IMR-90 (cell line): ENCODE data around the gene PLXNA4. TPM values are rescaled to one million over a fixed set of nuclear protein-coding genes. Genes with fewer than 3 reads are reported as not detected.

Source experiments
- ATAC-seq: fragments of 200-7000 bp; cut with Tn5 transposase; 2 replicates; pipeline ENCODE4 v1.9.1; 2020; ENCODE audit warnings: low read depth, mild to moderate bottlenecking, moderate library complexity
- BruUV-seq: library from RNA; stranded (reverse); fragments of 400-500 nt; replicated peaks from 2 replicates; lab custom pipeline; 2021; lab: Mats Ljungman, UMichigan
- CTCF ChIA-PET: fragments of 300-600 bp; formaldehyde crosslinking; extraction: SDS; loops from one replicate; lab custom pipeline; 2021; ENCODE audit warnings: antibody characterized with exemption; lab: Yijun Ruan, JAX
- POLR2A ChIA-PET: fragments of 300-600 bp; sonication (Branson Sonifier 250); formaldehyde crosslinking; loops from one replicate; lab custom pipeline; 2022; ENCODE audit warnings: antibody characterized with exemption; ENCODE audit not compliant: unreplicated experiment; lab: Charles Lee
- DNase-seq: peaks from one replicate; pipeline ENCODE4 v3.0.0; 2013
- H2AFZ ChIP-seq: replicated peaks from 2 replicates; pipeline ENCODE3; 2013; ENCODE audit warnings: low read length, mild to moderate bottlenecking; ENCODE audit not compliant: poor library complexity
- H2AK5ac ChIP-seq: 2 replicates; pipeline ENCODE4 v1.6.1; 2013; ENCODE audit warnings: low read depth, low read length, inconsistent platforms
- H2AK9ac ChIP-seq: replicated peaks from 2 replicates; pipeline ENCODE3; 2013; ENCODE audit warnings: mild to moderate bottlenecking, low read depth, low read length, moderate library complexity; ENCODE audit not compliant: poor library complexity
- H2BK120ac ChIP-seq: 2 replicates; pipeline ENCODE4 v1.6.1; 2013; ENCODE audit warnings: low read depth, low read length, inconsistent platforms
- H2BK15ac ChIP-seq: 3 replicates; pipeline ENCODE4 v1.6.1; 2013; ENCODE audit warnings: low read depth, low read length, inconsistent platforms
- H2BK20ac ChIP-seq: 2 replicates; pipeline ENCODE4 v1.6.1; 2013; ENCODE audit warnings: low read depth, mild to moderate bottlenecking, inconsistent platforms, low read length, moderate library complexity
- H2BK5ac ChIP-seq: 2 replicates; pipeline ENCODE4 v1.6.1; 2013; ENCODE audit warnings: mild to moderate bottlenecking, low read depth, low read length, inconsistent platforms; ENCODE audit not compliant: poor library complexity, severe bottlenecking
- H3K14ac ChIP-seq: replicated peaks from 2 replicates; pipeline ENCODE4 v1.6.1; 2013; ENCODE audit warnings: low read depth, low read length, inconsistent platforms
- H3K18ac ChIP-seq: 2 replicates; pipeline ENCODE4 v1.6.1; 2013; ENCODE audit warnings: low read depth, low read length, control low read depth
- H3K23ac ChIP-seq: 2 replicates; pipeline ENCODE4 v1.6.1; 2013; ENCODE audit warnings: low read depth, low read length, inconsistent platforms
- H3K27ac ChIP-seq: 2 replicates; pipeline ENCODE4 v1.5.1; 2013; ENCODE audit warnings: mild to moderate bottlenecking, control low read depth, low read length; ENCODE audit not compliant: insufficient read depth
- H3K27me3 ChIP-seq: 2 replicates; pipeline ENCODE4 v1.6.1; 2013; ENCODE audit warnings: low read length; ENCODE audit not compliant: control insufficient read depth, insufficient read depth
- H3K36me3 ChIP-seq: 2 replicates; pipeline ENCODE4 v1.6.1; 2013; ENCODE audit warnings: low read length, mixed read lengths; ENCODE audit not compliant: control insufficient read depth, insufficient read depth
- H3K4ac ChIP-seq: 2 replicates; pipeline ENCODE4 v1.6.1; 2013; ENCODE audit warnings: low read depth, low read length, inconsistent platforms
- H3K4me1 ChIP-seq: 2 replicates; pipeline ENCODE4 v1.6.1; 2013; ENCODE audit warnings: low read length, mixed read lengths; ENCODE audit not compliant: control insufficient read depth, insufficient read depth
- H3K4me2 ChIP-seq: 2 replicates; pipeline ENCODE4 v1.6.1; 2013; ENCODE audit warnings: low read depth, mild to moderate bottlenecking, control low read depth, low read length, moderate library complexity
- H3K4me3 ChIP-seq: 2 replicates; pipeline ENCODE4 v1.5.1; 2013; ENCODE audit warnings: low read depth, mild to moderate bottlenecking, control low read depth, low read length, moderate library complexity; ENCODE audit not compliant: insufficient read depth
- H3K56ac ChIP-seq: 2 replicates; pipeline ENCODE4 v1.6.1; 2013; ENCODE audit warnings: low read length, inconsistent platforms; ENCODE audit not compliant: insufficient read depth; ENCODE audit errors: extremely low read depth
- H3K79me1 ChIP-seq, 2 experiments: 2 replicates each; pipeline ENCODE4 v1.6.1; 2013; ENCODE audit warnings: low read length in 2 of 2, inconsistent platforms in 1 of 2, low read depth in 1 of 2
- H3K9ac ChIP-seq: 2 replicates; pipeline ENCODE4 v1.6.1; 2013; ENCODE audit warnings: low read depth, low read length, control low read depth
- H3K9me1 ChIP-seq: 2 replicates; pipeline ENCODE4 v1.6.1; 2013; ENCODE audit warnings: low read length, inconsistent platforms; ENCODE audit not compliant: insufficient read depth
- H3K9me3 ChIP-seq: 2 replicates; pipeline ENCODE4 v1.6.1; 2013; ENCODE audit warnings: low read length; ENCODE audit not compliant: control insufficient read depth, insufficient read depth
- H4K20me1 ChIP-seq: 2 replicates; pipeline ENCODE4 v1.6.1; 2013; ENCODE audit warnings: low read length, inconsistent platforms; ENCODE audit not compliant: insufficient read depth
- H4K5ac ChIP-seq: 2 replicates; pipeline ENCODE4 v1.6.1; 2013; ENCODE audit warnings: mild to moderate bottlenecking, low read depth, low read length, control low read depth
- H4K8ac ChIP-seq, 2 experiments: 2 replicates each; pipeline ENCODE4 v1.6.1; 2013; ENCODE audit warnings: low read depth in 2 of 2, low read length in 2 of 2, control low read depth in 1 of 2, inconsistent platforms in 1 of 2
- H4K91ac ChIP-seq: 2 replicates; pipeline ENCODE4 v1.6.1; 2013; ENCODE audit warnings: low read depth, low read length, inconsistent platforms; ENCODE audit not compliant: insufficient read depth
- BHLHE40 ChIP-seq: fragments of 150-350 bp; IDR thresholded peaks from 2 replicates; pipeline ENCODE4 v1.6.1; 2016; ENCODE audit warnings: mild to moderate bottlenecking, low read depth, low read length
- CEBPB ChIP-seq: IDR thresholded peaks from 2 replicates; pipeline ENCODE4 v1.6.1; 2012; ENCODE audit warnings: low read depth, low read length, improper control_type of control experiment
- FOS ChIP-seq: fragments of 150-350 bp; IDR thresholded peaks from 2 replicates; pipeline ENCODE4 v1.6.1; 2016; ENCODE audit warnings: low read depth, low read length
- MAZ ChIP-seq: IDR thresholded peaks from 2 replicates; pipeline ENCODE4 v1.6.1; 2012; ENCODE audit warnings: low read depth, mild to moderate bottlenecking, low read length, improper control_type of control experiment, moderate library complexity, borderline replicate concordance
- MXI1 ChIP-seq: IDR thresholded peaks from 2 replicates; pipeline ENCODE4 v1.6.1; 2012; ENCODE audit warnings: low read depth, mild to moderate bottlenecking, low read length, moderate library complexity, borderline replicate concordance
- NFE2L2 ChIP-seq: fragments of 150-350 bp; IDR thresholded peaks from 2 replicates; pipeline ENCODE4 v1.6.1; 2016; ENCODE audit warnings: low read depth, mild to moderate bottlenecking, low read length
- RAD21 ChIP-seq: IDR thresholded peaks from 2 replicates; pipeline ENCODE4 v1.6.1; 2012; ENCODE audit warnings: low read length, improper control_type of control experiment
- RFX5 ChIP-seq: IDR thresholded peaks from 2 replicates; pipeline ENCODE4 v1.8.0; 2012; ENCODE audit warnings: low read depth, mild to moderate bottlenecking, low read length, moderate library complexity
- SMC3 ChIP-seq: fragments of 150-350 bp; IDR thresholded peaks from 2 replicates; pipeline ENCODE4 v1.6.1; 2016; ENCODE audit warnings: low read depth, mild to moderate bottlenecking, antibody characterized with exemption, low read length, moderate library complexity
- WGBS, 2 experiments: methylation state at CpG; one replicate each; pipeline versions ENCODE4 v1.1.5 to v1.1.7; 2013; ENCODE audit warnings: missing lambda C conversion rate in 2 of 2; ENCODE audit not compliant: insufficient read length in 1 of 2; ENCODE audit errors: extremely low coverage in 2 of 2; 5-methylcytosine and 5-hydroxymethylcytosine counted together
- dilution Hi-C: fragments of 300-500 bp; cut with HindIII; formaldehyde crosslinking; loops from one replicate; pipeline ENCODE4 v1.14.3; 2018; ENCODE audit warnings: low sequenced_read_pairs; ENCODE audit not compliant: unreplicated experiment
- in situ Hi-C: fragments of 300-500 bp; cut with MboI; formaldehyde crosslinking; loops from 3 replicates; pipeline ENCODE4 v1.14.3; 2019; ENCODE audit warnings: low sequenced_read_pairs, inconsistent platforms, mixed read lengths
- intact Hi-C: fragments of 100-400 bp; cut with micrococcal nuclease; formaldehyde crosslinking; loops from 2 replicates; pipeline ENCODE4 v1.10.0; 2022
- polyA plus RNA-seq, 3 experiments: library from polyadenylated mRNA; depleted of rRNA; stranded (reverse); fragments of >200 nt; gene quantifications; 2 replicates each; pipeline ENCODE4 v1.2.3, GENCODE V29; 2012; ENCODE audit warnings: low replicate concordance in 1 of 3
- total RNA-seq: library from RNA; depleted of rRNA; stranded (reverse); fragments of >200 nt; gene quantifications from 2 replicates; pipeline ENCODE4 v1.2.3, GENCODE V29; 2012
- TF ChIP-seq, protein P1 (sequence below): conservative IDR thresholded peaks from 2 replicates; pipeline ENCODE4 v1.5.1; 2012; ENCODE audit warnings: mild to moderate bottlenecking, low read depth, low read length, improper control_type of control experiment
- TF ChIP-seq, protein P2 (sequence below): fragments of 150-350 bp; IDR thresholded peaks from 2 replicates; pipeline ENCODE4 v1.6.1; 2016; ENCODE audit warnings: low read depth, mild to moderate bottlenecking, low read length, moderate library complexity, borderline replicate concordance
- TF ChIP-seq, protein P3 (sequence below): fragments of 150-350 bp; IDR thresholded peaks from 2 replicates; pipeline ENCODE4 v1.6.1; 2017; ENCODE audit warnings: mild to moderate bottlenecking, antibody characterized with exemption, low read length, low read depth

Gene PLXNA4
- total and polyA plus RNA-seq, 2 of the 4 experiments (the other 2 are of a cell fraction), result under 0.01 TPM

- Histone ChIP-seq H3K18ac (no peak overlapping the region), H3K36me3 (no peaks in the 10 kb centered on the region), H3K14ac (no peak overlapping the region), H4K91ac (no peak overlapping the region), H2AFZ (no peak overlapping the region), H3K27me3 (no peaks in the 10 kb centered on the region), H4K8ac (no peak overlapping the region), H3K4me3 (no peak overlapping the region), H2BK120ac (no peak overlapping the region), H3K9ac (no peak overlapping the region), H4K5ac (no peak overlapping the region), H2BK15ac (no peak overlapping the region), H3K4me1 (no peaks in the 10 kb centered on the region), H2AK9ac (no peak overlapping the region), H3K23ac (no peak overlapping the region), H2BK5ac (no peak overlapping the region), H3K4ac (no peak overlapping the region), H3K56ac (no peak overlapping the region), H3K9me3 (no peaks in the 10 kb centered on the region), H3K9me1 (no peaks in the 10 kb centered on the region), H3K79me1 (no peaks in the 10 kb centered on the region), H4K20me1 (no peaks in the 10 kb centered on the region), H2BK20ac (no peak overlapping the region), H3K4me2 (no peak overlapping the region), H3K27ac (no peak overlapping the region), H2AK5ac (no peak overlapping the region)
- TF ChIP-seq RFX5 (no peak), MXI1 (no peak), NFE2L2 (no peak), BHLHE40 (no peak), FOS (no peak), MAZ (no peak), CEBPB (no peak), SMC3 (no peak), RAD21 (no peak)
- TF ChIP-seq, protein P1, sequence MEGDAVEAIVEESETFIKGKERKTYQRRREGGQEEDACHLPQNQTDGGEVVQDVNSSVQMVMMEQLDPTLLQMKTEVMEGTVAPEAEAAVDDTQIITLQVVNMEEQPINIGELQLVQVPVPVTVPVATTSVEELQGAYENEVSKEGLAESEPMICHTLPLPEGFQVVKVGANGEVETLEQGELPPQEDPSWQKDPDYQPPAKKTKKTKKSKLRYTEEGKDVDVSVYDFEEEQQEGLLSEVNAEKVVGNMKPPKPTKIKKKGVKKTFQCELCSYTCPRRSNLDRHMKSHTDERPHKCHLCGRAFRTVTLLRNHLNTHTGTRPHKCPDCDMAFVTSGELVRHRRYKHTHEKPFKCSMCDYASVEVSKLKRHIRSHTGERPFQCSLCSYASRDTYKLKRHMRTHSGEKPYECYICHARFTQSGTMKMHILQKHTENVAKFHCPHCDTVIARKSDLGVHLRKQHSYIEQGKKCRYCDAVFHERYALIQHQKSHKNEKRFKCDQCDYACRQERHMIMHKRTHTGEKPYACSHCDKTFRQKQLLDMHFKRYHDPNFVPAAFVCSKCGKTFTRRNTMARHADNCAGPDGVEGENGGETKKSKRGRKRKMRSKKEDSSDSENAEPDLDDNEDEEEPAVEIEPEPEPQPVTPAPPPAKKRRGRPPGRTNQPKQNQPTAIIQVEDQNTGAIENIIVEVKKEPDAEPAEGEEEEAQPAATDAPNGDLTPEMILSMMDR, result no peak
- TF ChIP-seq, protein P2, sequence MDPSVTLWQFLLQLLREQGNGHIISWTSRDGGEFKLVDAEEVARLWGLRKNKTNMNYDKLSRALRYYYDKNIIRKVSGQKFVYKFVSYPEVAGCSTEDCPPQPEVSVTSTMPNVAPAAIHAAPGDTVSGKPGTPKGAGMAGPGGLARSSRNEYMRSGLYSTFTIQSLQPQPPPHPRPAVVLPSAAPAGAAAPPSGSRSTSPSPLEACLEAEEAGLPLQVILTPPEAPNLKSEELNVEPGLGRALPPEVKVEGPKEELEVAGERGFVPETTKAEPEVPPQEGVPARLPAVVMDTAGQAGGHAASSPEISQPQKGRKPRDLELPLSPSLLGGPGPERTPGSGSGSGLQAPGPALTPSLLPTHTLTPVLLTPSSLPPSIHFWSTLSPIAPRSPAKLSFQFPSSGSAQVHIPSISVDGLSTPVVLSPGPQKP, result no peak
- TF ChIP-seq, protein P3, sequence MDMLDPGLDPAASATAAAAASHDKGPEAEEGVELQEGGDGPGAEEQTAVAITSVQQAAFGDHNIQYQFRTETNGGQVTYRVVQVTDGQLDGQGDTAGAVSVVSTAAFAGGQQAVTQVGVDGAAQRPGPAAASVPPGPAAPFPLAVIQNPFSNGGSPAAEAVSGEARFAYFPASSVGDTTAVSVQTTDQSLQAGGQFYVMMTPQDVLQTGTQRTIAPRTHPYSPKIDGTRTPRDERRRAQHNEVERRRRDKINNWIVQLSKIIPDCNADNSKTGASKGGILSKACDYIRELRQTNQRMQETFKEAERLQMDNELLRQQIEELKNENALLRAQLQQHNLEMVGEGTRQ, result no peak
- ATAC-seq (no peak), DNase-seq (no peak)
- ChIA-PET POLR2A (no interaction called here), CTCF (no interaction called here)
- in situ Hi-C loops, result no loop called here
- no TSS peak for BruUV-seq
- 28% methylated on average over 2 of the region's 9 CpGs; no CpG with 5 or more reads in 1 of the 2 experiments for WGBS, 2 experiments
- intact Hi-C loops, result no loop called here
- dilution Hi-C loops, result no loop called here
Measured at GRCh38 chr7:132381742-132382472, 194.4 kb downstream of the PLXNA4 start.
